Astrocyte (in vitro differentiated cells and primary cell): ENCODE data around the gene MKLN1. TPM values are rescaled to one million over a fixed set of nuclear protein-coding genes. Genes with fewer than 3 reads are reported as not detected.

Experiments
- DNase-seq: peaks from one replicate; pipeline ENCODE4 v3.0.0-alpha.2; 2010; ENCODE audit warnings: low read depth
- FAIRE-seq: peaks from 2 replicates; lab custom pipeline; 2011; peaks lifted over from hg19 to GRCh38; lab: Jason Lieb, UNC
- H2AFZ ChIP-seq: 2 replicates; pipeline ENCODE4 v1.6.0; 2012; ENCODE audit warnings: low read depth, low read length, inconsistent platforms
- H3K27ac ChIP-seq: 2 replicates; pipeline ENCODE4 v1.5.1; 2011; ENCODE audit warnings: low read depth, low read length, inconsistent platforms
- H3K27me3 ChIP-seq: 2 replicates; pipeline ENCODE4 v1.6.0; 2011; ENCODE audit warnings: low read length, inconsistent platforms; ENCODE audit not compliant: insufficient read depth
- H3K36me3 ChIP-seq: 2 replicates; pipeline ENCODE4 v1.5.1; 2011; ENCODE audit warnings: low read length, inconsistent platforms; ENCODE audit not compliant: insufficient read depth
- H3K4me1 ChIP-seq: 2 replicates; pipeline ENCODE4 v1.5.1; 2011; ENCODE audit warnings: low read length, inconsistent platforms; ENCODE audit not compliant: insufficient read depth
- H3K4me2 ChIP-seq: 2 replicates; pipeline ENCODE4 v1.6.0; 2012; ENCODE audit warnings: low read length, inconsistent platforms
- H3K4me3 ChIP-seq: 2 replicates; pipeline ENCODE4 v1.5.1; 2011; ENCODE audit warnings: low read depth, mild to moderate bottlenecking, low read length, inconsistent platforms; ENCODE audit not compliant: insufficient read depth
- H3K79me2 ChIP-seq: 2 replicates; pipeline ENCODE4 v1.6.0; 2012; ENCODE audit warnings: mild to moderate bottlenecking, low read length, inconsistent platforms; ENCODE audit not compliant: insufficient read depth
- H3K9ac ChIP-seq: 2 replicates; pipeline ENCODE4 v1.6.0; 2012; ENCODE audit warnings: mild to moderate bottlenecking, low read length, inconsistent platforms
- H3K9me3 ChIP-seq: 2 replicates; pipeline ENCODE4 v1.5.1; 2012; ENCODE audit warnings: low read depth, mild to moderate bottlenecking, low read length, inconsistent platforms; ENCODE audit not compliant: insufficient read depth
- H4K20me1 ChIP-seq: 2 replicates; pipeline ENCODE4 v1.6.0; 2012; ENCODE audit warnings: low read length, inconsistent platforms; ENCODE audit not compliant: insufficient read depth
- H3K27ac Mint-ChIP-seq: one replicate; pipeline ENCODE4 v1.8.0; 2021; ENCODE audit warnings: mild to moderate bottlenecking, mixed read lengths; ENCODE audit not compliant: unreplicated experiment
- H3K27me3 Mint-ChIP-seq: one replicate; pipeline ENCODE4 v1.8.0; 2021; ENCODE audit warnings: low read depth, mixed read lengths; ENCODE audit not compliant: unreplicated experiment
- H3K36me3 Mint-ChIP-seq: one replicate; pipeline ENCODE4 v1.8.0; 2021; ENCODE audit warnings: low read depth, mixed read lengths; ENCODE audit not compliant: unreplicated experiment
- H3K4me1 Mint-ChIP-seq: one replicate; pipeline ENCODE4 v1.8.0; 2021; ENCODE audit warnings: low read depth, mixed read lengths; ENCODE audit not compliant: unreplicated experiment
- H3K4me3 Mint-ChIP-seq: one replicate; pipeline ENCODE4 v1.8.0; 2021; ENCODE audit warnings: mild to moderate bottlenecking, moderate library complexity, mixed read lengths; ENCODE audit not compliant: unreplicated experiment
- H3K9me3 Mint-ChIP-seq: one replicate; pipeline ENCODE4 v1.8.0; 2021; ENCODE audit warnings: mild to moderate bottlenecking, mixed read lengths; ENCODE audit not compliant: unreplicated experiment
- EZH2 ChIP-seq: IDR thresholded peaks from 2 replicates; pipeline ENCODE4 v1.6.1; 2012; ENCODE audit warnings: mild to moderate bottlenecking, low read length, inconsistent platforms; ENCODE audit not compliant: insufficient read depth
- total RNA-seq: library from RNA; stranded (reverse); gene quantifications from 2 replicates; pipeline ENCODE4 v1.2.1, GENCODE V29; 2021
- TF ChIP-seq, protein P1 (sequence below): IDR thresholded peaks from 2 replicates; pipeline ENCODE4 v1.5.1; 2011; ENCODE audit warnings: low read depth, mild to moderate bottlenecking, inconsistent platforms, low read length, moderate library complexity; ENCODE audit not compliant: insufficient read depth

Gene MKLN1
- total RNA-seq, 1 donor from 2014 or later: 48.0 TPM

GRCh38 chr7:131486346-131486745 lies 158.7 kb downstream of the MKLN1 start:
- peaks cover 42% of the 10 kb centered on the region for H3K4me1 Mint-ChIP-seq

DNA sequence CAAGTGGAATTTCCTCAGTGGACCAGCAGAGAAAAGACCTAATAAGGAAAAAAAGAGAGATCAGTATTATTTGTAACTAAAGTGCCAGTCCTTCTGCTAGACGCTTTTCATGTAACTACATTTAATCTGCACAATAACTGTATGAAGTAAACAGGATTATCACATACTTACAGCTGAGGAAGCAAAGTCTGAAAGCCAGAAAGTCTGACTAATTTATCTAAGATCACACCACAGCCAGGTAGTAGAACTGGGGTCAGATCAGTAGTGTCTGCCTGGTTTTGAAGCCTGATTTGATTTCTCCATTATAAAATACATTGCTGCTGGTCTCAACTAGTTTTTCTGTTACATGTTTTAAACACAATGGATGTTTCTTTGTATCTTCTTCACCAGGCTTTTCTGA lies 159.5 kb downstream of the MKLN1 start:
- H3K4me3 ChIP-seq: no peak overlapping the region
- no peak overlapping the region for H3K4me2 ChIP-seq
- no peak overlapping the region for H3K27ac ChIP-seq
- DNase-seq (no peak), FAIRE-seq (no peak)
- Mint-ChIP-seq H3K36me3 (peaks cover 3% of the 10 kb centered on the region), H3K4me3 (no peak overlapping the region), H3K27me3 (no peaks in the 10 kb centered on the region), H3K4me1 (peaks cover 44% of the 10 kb centered on the region), H3K27ac (no peak overlapping the region), H3K9me3 (no peaks in the 10 kb centered on the region)
- H4K20me1 ChIP-seq: no peaks in the 10 kb centered on the region
- H3K27me3 ChIP-seq: no peaks in the 10 kb centered on the region
- H3K79me2 ChIP-seq: no peaks in the 10 kb centered on the region
- H3K9me3 ChIP-seq: no peaks in the 10 kb centered on the region
- no peak overlapping the region for H2AFZ ChIP-seq
- no peak overlapping the region for H3K9ac ChIP-seq
- H3K36me3 ChIP-seq: peaks cover 6% of the 10 kb centered on the region
- no peaks in the 10 kb centered on the region for H3K4me1 ChIP-seq
- no peak for TF ChIP-seq EZH2
- TF ChIP-seq, protein P1, sequence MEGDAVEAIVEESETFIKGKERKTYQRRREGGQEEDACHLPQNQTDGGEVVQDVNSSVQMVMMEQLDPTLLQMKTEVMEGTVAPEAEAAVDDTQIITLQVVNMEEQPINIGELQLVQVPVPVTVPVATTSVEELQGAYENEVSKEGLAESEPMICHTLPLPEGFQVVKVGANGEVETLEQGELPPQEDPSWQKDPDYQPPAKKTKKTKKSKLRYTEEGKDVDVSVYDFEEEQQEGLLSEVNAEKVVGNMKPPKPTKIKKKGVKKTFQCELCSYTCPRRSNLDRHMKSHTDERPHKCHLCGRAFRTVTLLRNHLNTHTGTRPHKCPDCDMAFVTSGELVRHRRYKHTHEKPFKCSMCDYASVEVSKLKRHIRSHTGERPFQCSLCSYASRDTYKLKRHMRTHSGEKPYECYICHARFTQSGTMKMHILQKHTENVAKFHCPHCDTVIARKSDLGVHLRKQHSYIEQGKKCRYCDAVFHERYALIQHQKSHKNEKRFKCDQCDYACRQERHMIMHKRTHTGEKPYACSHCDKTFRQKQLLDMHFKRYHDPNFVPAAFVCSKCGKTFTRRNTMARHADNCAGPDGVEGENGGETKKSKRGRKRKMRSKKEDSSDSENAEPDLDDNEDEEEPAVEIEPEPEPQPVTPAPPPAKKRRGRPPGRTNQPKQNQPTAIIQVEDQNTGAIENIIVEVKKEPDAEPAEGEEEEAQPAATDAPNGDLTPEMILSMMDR: no peak

More at GRCh38 chr7:131486346-131486745, 158.7 kb downstream of the MKLN1 start:
- no peaks in the 10 kb centered on the region for H3K9me3 ChIP-seq
- TF ChIP-seq, protein P1: no peak
- no peak for TF ChIP-seq EZH2
- no peak overlapping the region for H3K4me2 ChIP-seq
- H3K9me3 Mint-ChIP-seq: no peaks in the 10 kb centered on the region
- no peaks in the 10 kb centered on the region for H3K27me3 Mint-ChIP-seq
- no peak overlapping the region for H3K4me3 ChIP-seq
- no peak overlapping the region for H3K9ac ChIP-seq
- FAIRE-seq: no peak
- H3K27ac Mint-ChIP-seq: no peak overlapping the region
- peaks cover 2% of the 10 kb centered on the region for H3K4me1 ChIP-seq
- H3K36me3 ChIP-seq: peaks cover 6% of the 10 kb centered on the region
- no peak for DNase-seq
- H3K27me3 ChIP-seq: no peaks in the 10 kb centered on the region
- no peaks in the 10 kb centered on the region for H3K79me2 ChIP-seq
- H4K20me1 ChIP-seq: no peaks in the 10 kb centered on the region
- H3K4me3 Mint-ChIP-seq: no peak overlapping the region
- no peak overlapping the region for H2AFZ ChIP-seq
- peaks cover 3% of the 10 kb centered on the region for H3K36me3 Mint-ChIP-seq
- H3K27ac ChIP-seq: no peak overlapping the region

DNA sequence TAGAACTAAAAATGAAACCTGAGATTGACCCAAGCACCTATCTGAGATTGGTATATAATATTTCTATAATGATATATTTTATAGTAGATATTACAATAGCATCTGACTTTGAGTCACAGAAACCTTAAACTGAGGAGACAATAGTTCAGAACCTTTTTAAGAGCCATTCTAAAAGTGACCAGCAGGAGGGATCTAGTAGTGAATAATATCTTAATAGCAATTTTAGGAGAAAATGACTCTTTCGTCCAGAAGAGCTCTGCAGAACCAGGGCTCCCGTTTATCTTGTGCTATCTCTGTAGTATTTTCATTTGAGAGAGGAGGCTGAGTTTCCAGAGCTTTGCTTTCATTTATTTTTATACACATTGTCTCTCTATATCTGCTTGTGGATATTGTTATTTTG lies 160.7 kb downstream of the MKLN1 start:
- H3K4me3 Mint-ChIP-seq: no peak overlapping the region
- H3K4me1 ChIP-seq: no peaks in the 10 kb centered on the region
- H3K9me3 Mint-ChIP-seq: no peaks in the 10 kb centered on the region
- H3K27ac ChIP-seq: no peak overlapping the region
- no peaks in the 10 kb centered on the region for H3K27me3 Mint-ChIP-seq
- no peak overlapping the region for H3K4me2 ChIP-seq
- no peaks in the 10 kb centered on the region for H3K79me2 ChIP-seq
- TF ChIP-seq EZH2: no peak
- TF ChIP-seq, protein P1: peak; percentile 24
- H3K36me3 Mint-ChIP-seq: peaks cover 3% of the 10 kb centered on the region
- no peak overlapping the region for H3K4me3 ChIP-seq
- H3K9me3 ChIP-seq: no peaks in the 10 kb centered on the region
- DNase-seq: no peak
- no peak overlapping the region for H3K9ac ChIP-seq
- no peak overlapping the region for H3K27ac Mint-ChIP-seq
- no peaks in the 10 kb centered on the region for H4K20me1 ChIP-seq
- H3K27me3 ChIP-seq: no peaks in the 10 kb centered on the region
- H3K36me3 ChIP-seq: peaks cover 6% of the 10 kb centered on the region
- H3K4me1 Mint-ChIP-seq: peaks cover 44% of the 10 kb centered on the region
- no peak for FAIRE-seq
- no peak overlapping the region for H2AFZ ChIP-seq
